ENCODE measurements around the gene BST2. TPM values are rescaled to one million over a fixed set of nuclear protein-coding genes. Genes with fewer than 3 reads are reported as not detected.

BST2 gene
- total and polyA plus RNA-seq, 2 of the 4 experiments (the other 2 are of a cell fraction): 0.18 to 0.92 TPM

DNA sequence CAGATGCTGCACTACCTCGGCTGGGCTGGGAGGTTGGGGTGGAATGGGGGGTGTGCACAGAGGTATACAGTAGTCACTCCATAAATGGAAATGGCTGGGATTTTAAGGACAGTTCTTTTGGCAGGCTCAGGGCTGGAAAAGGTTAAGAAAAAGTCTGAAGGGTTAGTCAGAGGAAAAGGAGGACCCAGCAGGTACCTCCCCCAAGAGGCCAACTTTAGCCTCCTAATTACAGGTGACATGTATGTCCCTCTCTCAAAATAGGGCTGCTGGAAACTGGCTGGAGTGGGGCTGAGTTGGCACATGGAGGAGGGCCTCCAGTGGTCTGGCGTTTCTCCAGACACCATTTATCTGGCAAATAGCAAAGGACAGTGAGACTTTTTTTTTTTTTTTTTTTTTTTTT is 12.4 kb downstream of the BST2 start:
- Histone ChIP-seq H2BK20ac (ENCODE audit: low read depth, low read length) (no peak overlapping the region), H3K27me3 (ENCODE audit: control insufficient read depth, insufficient read depth, low read length) (peaks cover 3% of the 10 kb centered on the region), H4K91ac (ENCODE audit: insufficient read depth, low read depth, low read length) (no peak overlapping the region), H2AFZ (replicated peaks; ENCODE audit: low read length, poor library complexity) (no peak overlapping the region), H3K9me1 (ENCODE audit: insufficient read depth, low read length) (no peaks in the 10 kb centered on the region), H3K4me2 (ENCODE audit: low read depth, low read length) (no peak overlapping the region), H2AK9ac (replicated peaks; ENCODE audit: low read depth, low read length, poor library complexity) (no peak overlapping the region), H3K36me3 (ENCODE audit: control insufficient read depth, insufficient read depth, low read length) (no peaks in the 10 kb centered on the region), H4K20me1 (ENCODE audit: insufficient read depth, low read length) (no peaks in the 10 kb centered on the region), H3K4ac (ENCODE audit: low read depth, low read length) (no peak overlapping the region), H3K56ac (ENCODE audit: extremely low read depth, insufficient read depth, low read length) (no peak overlapping the region), H3K9ac (ENCODE audit: low read depth, low read length) (no peak overlapping the region), H3K4me3 (ENCODE audit: insufficient read depth, low read depth, low read length) (no peak overlapping the region), H2BK15ac (ENCODE audit: low read depth, low read length) (no peak overlapping the region), H2AK5ac (ENCODE audit: low read depth, low read length) (no peak overlapping the region), H3K9me3 (ENCODE audit: control insufficient read depth, insufficient read depth, low read length) (peaks cover 9% of the 10 kb centered on the region; the same call in 1 of the 2 replicates), H3K23ac (ENCODE audit: low read depth, low read length) (no peak overlapping the region), H3K14ac (replicated peaks; ENCODE audit: low read depth, low read length) (no peak overlapping the region), H2BK5ac (ENCODE audit: low read depth, low read length, poor library complexity, severe bottlenecking) (no peak overlapping the region), H4K5ac (ENCODE audit: low read depth, low read length) (no peak overlapping the region), H3K79me1 (ENCODE audit: low read depth in 1 of 2, low read length in 2 of 2) (no peaks in the 10 kb centered on the region), H4K8ac (ENCODE audit: low read depth in 2 of 2, low read length in 2 of 2) (no peak overlapping the region), H3K18ac (ENCODE audit: low read depth, low read length) (no peak overlapping the region), H3K27ac (ENCODE audit: insufficient read depth, low read length) (no peak overlapping the region), H2BK120ac (ENCODE audit: low read depth, low read length) (no peak overlapping the region), H3K4me1 (ENCODE audit: control insufficient read depth, insufficient read depth, low read length) (peaks cover 2% of the 10 kb centered on the region; the same call in 1 of the 2 replicates)
- in situ Hi-C loops (cut with MboI; ENCODE audit: low sequenced_read_pairs) (no loop called here), dilution Hi-C loops (cut with HindIII; ENCODE audit: low sequenced_read_pairs, unreplicated experiment) (no loop called here), intact Hi-C loops (cut with micrococcal nuclease) (loop anchor here (10.0 kb wide), 1 partner anchor 162 kb away; the partner anchor contains the start of gene COLGALT1)
- DNase-seq (no peak), ATAC-seq (ENCODE audit: low read depth) (no peak)
- POLR2A ChIA-PET (ENCODE audit: unreplicated experiment): no interaction called here
- TF ChIP-seq CHD1 (IDR thresholded peaks at IDR 0.05; ENCODE audit: low read depth, low read length) (no peak), BHLHE40 (IDR thresholded peaks at IDR 0.05; ENCODE audit: low read depth, low read length) (no peak), RCOR1 (IDR thresholded peaks at IDR 0.05; ENCODE audit: insufficient replicate concordance, low read length) (no peak), USF2 (IDR thresholded peaks at IDR 0.05; ENCODE audit: low read depth, low read length) (no peak), MAZ (IDR thresholded peaks at IDR 0.05; ENCODE audit: borderline replicate concordance, low read depth, low read length) (no peak), FOS (IDR thresholded peaks at IDR 0.05; ENCODE audit: low read depth, low read length) (no peak), POLR2A (IDR thresholded peaks at IDR 0.05; ENCODE audit: low read depth, low read length) (no peak), ELK1 (IDR thresholded peaks at IDR 0.05; ENCODE audit: borderline replicate concordance, low read depth, low read length) (no peak), RFX5 (IDR thresholded peaks at IDR 0.05; ENCODE audit: low read depth, low read length) (no peak), MAFK (IDR thresholded peaks at IDR 0.05; ENCODE audit: low read depth, low read length) (no peak)
- TF ChIP-seq, protein P1, sequence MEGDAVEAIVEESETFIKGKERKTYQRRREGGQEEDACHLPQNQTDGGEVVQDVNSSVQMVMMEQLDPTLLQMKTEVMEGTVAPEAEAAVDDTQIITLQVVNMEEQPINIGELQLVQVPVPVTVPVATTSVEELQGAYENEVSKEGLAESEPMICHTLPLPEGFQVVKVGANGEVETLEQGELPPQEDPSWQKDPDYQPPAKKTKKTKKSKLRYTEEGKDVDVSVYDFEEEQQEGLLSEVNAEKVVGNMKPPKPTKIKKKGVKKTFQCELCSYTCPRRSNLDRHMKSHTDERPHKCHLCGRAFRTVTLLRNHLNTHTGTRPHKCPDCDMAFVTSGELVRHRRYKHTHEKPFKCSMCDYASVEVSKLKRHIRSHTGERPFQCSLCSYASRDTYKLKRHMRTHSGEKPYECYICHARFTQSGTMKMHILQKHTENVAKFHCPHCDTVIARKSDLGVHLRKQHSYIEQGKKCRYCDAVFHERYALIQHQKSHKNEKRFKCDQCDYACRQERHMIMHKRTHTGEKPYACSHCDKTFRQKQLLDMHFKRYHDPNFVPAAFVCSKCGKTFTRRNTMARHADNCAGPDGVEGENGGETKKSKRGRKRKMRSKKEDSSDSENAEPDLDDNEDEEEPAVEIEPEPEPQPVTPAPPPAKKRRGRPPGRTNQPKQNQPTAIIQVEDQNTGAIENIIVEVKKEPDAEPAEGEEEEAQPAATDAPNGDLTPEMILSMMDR (conservative IDR thresholded peaks at IDR 0.05; ENCODE audit: low read depth, low read length): no peak
- CTCF ChIA-PET: no interaction called here
- 43% methylated on average over 1 of the region's 2 CpGs; no CpG with 5 or more reads in 1 of the 2 experiments for WGBS, 2 experiments (ENCODE audit: extremely low coverage in 2 of 2, insufficient read length in 1 of 2)
- BruUV-seq (replicated peaks): no TSS peak

All from IMR-90 (cell line).